Spleen (tissue), 7 donors: ENCODE measurements around the gene ODAD3.
"Not testable (repeated sequence)": the region's sequence is repeated elsewhere in the genome, so short reads cannot be mapped to it uniquely, and the experiment has no call there.

Experiments used
- CTCF ChIP-seq, 11 experiments: fragments of 200-600 bp in 7 of 11; fragments of 450-650 bp in 4 of 11; sonication (generic) in 4 of 11; IDR thresholded peaks in 8 of 11; conservative IDR thresholded peaks in 3 of 11; 1 replicate in 7 of 11; 2 replicates in 4 of 11; pipeline versions ENCODE4 v1.4.0 to v1.8.0; 2016 to 2021; ENCODE audit warnings: antibody characterized with exemption in 11 of 11, inconsistent platforms in 4 of 11, mild to moderate bottlenecking in 1 of 11
- POLR2A ChIP-seq, 3 donors: fragments of 450-650 bp; IDR thresholded peaks; one replicate each; pipeline ENCODE4 v1.5.1; 2017; ENCODE audit warnings: antibody characterized with exemption in 3 of 3, mild to moderate bottlenecking in 1 of 3
- POLR2AphosphoS5 ChIP-seq, 3 donors: sonication (generic); formaldehyde crosslinking; IDR thresholded peaks; one replicate each; pipeline ENCODE4 v1.5.1; 2017; ENCODE audit warnings: antibody characterized with exemption in 3 of 3
- donor health status: DM: no; HTN: no; CAD: no; lungs with moderate emphysema.
- donor health status: DM: no; HTN: no; CAD: no.
- donor health status: DM: no; HTN: no; CAD: no.

- not testable (repeated sequence) for TF ChIP-seq CTCF (IDR thresholded peaks at IDR 0.05 in 8 of 11, conservative IDR thresholded peaks at IDR 0.05 in 3 of 11); POLR2AphosphoS5 (IDR thresholded peaks at IDR 0.05); POLR2A (IDR thresholded peaks at IDR 0.05)
Observed at GRCh38 chr19:11475343-11475742, 40.4 kb upstream of the ODAD3 start.
